ENCODE data around the gene RNF181. TPM values are rescaled to one million over a fixed set of nuclear protein-coding genes. Genes with fewer than 3 reads are reported as not detected.
"Not testable (repeated sequence)": the region's sequence is repeated elsewhere in the genome, so short reads cannot be mapped to it uniquely, and the experiment has no call there.

Gene RNF181
- total RNA-seq, 1 donor from 2014 or later = 74.5 TPM

DNA sequence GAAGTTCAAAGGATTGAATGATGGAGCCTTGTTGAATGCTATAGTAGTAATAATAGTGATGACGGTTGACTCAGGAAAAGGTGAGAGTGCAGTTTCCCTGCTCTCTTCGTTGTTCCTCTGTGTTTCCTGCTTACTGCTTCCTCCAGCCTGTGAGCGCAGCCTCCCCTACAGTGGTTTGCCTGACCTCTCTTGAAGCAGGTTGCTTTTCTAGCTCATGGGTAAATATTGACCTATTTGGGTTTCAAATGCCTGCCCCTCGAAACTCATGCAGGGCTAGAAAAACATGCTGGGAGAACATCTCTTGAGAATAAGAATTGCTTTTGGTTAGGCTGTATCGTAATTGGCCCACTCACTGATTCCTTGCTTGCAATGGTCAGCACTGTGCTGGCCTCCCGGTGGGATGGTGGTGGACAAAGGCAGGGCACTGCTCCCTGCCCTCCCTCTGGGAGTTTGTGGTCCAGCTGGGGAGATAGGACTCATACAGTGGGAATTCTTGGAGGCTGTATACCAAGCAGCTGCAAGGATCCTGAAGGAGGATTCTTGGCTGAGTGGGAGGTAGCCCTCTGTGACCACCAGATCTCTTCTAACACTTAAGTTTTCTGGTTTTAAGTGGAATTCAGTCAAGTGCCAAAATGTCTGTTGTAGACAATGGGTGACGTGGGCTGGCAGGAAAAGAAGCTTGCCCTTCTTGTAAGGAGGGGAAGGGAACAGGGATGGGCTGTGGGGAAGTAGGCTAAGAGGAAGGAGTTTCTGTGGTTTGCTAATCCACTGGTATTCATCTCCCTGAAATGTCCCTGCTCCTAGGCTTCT lies 5.4 kb upstream of the RNF181 start:
- intact Hi-C loops (cut with DNase I) = no loop called here
- ATAC-seq (ENCODE audit: poor library complexity) = peak; percentile 4
- peak; percentile 59 for DNase-seq

DNA sequence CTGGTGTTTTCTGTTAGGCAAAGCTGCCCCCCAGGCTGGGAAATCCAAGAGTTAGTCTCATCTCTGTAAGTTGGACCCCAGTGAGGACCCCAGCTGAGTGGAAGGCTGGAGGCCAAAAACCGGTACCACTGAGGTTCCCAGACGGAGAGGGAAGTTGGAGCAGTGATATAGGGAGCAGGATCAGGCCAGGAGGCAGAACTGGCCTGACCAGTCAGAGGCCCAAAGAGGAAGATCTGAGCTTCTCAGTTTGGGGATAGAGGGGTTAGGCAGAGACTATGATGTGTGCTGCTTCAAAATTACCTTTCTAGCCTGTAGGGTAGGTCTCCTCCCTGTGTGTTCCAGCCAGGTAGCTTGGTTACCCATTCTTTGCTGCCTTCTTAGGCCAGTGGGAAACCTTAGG lies 4.6 kb upstream of the RNF181 start:
- ATAC-seq (ENCODE audit: poor library complexity) (no peak), DNase-seq (no peak)
- intact Hi-C loops (cut with DNase I) = no loop called here

DNA sequence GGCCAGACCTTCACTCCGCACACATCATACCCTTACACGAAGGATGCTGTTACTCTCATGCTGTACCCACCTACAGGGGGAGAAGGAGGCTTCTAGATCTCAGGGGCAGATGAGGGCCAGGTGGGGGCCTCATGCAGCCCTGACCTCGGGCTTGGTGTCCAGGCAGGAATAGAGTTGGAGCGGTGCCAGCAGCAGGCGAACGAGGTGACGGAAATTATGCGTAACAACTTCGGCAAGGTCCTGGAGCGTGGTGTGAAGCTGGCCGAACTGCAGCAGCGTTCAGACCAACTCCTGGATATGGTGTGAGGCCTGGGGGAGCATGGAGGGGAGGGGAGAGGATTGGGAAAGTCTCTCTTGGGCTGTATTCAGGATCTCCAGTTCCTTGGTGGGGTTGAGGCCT lies 4.0 kb upstream of the RNF181 start:
- no peak for DNase-seq
- intact Hi-C loops (cut with DNase I) = no loop called here
- no peak for ATAC-seq (ENCODE audit: poor library complexity)

DNA sequence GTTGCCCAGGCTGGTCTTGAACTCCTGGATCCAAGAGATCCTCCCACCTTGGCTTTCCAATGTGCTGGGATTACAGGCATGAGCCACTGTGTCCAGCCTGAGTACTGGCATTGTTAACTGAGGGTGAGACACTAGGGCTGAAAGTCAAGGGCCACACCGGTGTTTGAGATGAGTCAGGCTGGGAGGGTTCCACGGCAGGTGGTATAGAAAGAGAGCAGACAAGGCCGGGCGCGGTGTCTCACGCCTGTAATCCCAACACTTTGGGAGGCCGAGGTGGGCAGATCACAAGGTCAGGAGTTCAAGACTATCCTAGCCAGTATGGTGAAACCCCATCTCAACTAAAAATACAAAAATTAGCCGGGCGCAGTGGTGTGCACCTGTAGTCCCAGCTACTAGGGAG lies 3.2 kb upstream of the RNF181 start:
- DNase-seq; ATAC-seq (ENCODE audit: poor library complexity); intact Hi-C loops (cut with DNase I): not testable (repeated sequence)

DNA sequence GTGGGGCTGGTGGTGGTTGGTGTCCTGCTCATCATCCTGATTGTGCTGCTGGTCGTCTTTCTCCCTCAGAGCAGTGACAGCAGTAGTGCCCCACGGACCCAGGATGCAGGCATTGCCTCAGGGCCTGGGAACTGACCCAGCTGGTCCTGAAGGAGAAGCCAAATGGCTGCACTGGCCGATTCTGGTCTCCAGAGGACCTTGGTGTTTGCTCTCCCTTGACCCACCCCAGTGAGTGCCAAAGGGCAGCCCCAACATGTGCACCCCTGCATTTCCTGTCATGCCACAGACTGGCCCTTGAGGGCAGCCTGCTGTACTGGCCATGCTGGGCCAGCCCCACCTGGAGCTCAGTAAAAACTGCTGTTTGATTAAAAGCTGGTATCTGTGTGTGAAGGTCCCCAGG lies 2.5 kb upstream of the RNF181 start:
- no peak for ATAC-seq (ENCODE audit: poor library complexity)
- intact Hi-C loops (cut with DNase I) = no loop called here

DNA sequence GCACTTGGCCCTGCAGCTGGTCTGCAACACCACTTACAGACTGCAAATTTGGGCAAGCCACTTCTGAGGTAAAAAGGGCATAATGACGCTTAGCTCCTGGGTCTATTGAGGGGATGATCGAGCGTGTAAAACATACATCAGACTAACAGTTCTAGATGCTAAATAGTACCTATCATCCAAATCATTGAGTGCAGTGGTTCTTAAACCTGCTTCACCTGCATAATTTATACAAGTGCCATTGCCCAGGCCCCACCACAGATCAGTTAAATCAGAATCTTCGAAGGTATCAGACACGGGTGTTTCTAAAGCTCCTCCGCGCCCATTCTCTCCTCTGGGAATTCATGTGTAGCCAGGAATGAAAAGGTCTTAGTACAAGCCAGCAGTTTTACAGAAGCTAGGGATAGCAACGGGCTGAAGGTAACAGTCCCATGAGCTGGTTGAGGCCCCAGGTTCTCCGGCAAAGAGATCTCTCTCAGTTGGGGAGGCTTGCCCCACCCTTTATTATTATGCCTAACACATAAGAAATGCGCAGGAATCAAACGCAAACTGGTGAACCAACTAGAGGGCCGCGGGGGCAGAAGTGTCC lies 737 bp upstream of the RNF181 start:
- DNase-seq = no peak
- ATAC-seq (ENCODE audit: poor library complexity) = no peak

More for the DNA sequence above, 2.5 kb upstream of the RNF181 start:
- DNase-seq = no peak

DNA sequence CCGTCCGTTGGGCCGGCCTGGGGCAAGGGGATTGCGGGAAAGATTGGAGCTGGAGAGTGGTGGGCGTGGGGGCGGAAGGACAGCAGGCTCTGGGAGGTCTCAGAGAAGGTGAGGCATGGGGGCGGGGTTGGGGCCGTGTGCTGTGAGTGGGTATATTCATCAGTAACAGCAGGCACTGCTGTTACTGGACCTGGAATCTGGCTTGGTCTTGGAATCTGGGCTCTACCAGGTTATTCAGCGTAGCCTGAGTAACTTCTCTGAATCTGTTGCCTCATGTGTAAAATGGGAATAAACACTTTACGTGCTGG lies 435 bp downstream of the RNF181 start:
- intact Hi-C loops (cut with DNase I) = no loop called here
- DNase-seq (no peak), ATAC-seq (ENCODE audit: poor library complexity) (no peak)

More for the DNA sequence above, 737 bp upstream of the RNF181 start:
- intact Hi-C loops (cut with DNase I) = no loop called here

DNA sequence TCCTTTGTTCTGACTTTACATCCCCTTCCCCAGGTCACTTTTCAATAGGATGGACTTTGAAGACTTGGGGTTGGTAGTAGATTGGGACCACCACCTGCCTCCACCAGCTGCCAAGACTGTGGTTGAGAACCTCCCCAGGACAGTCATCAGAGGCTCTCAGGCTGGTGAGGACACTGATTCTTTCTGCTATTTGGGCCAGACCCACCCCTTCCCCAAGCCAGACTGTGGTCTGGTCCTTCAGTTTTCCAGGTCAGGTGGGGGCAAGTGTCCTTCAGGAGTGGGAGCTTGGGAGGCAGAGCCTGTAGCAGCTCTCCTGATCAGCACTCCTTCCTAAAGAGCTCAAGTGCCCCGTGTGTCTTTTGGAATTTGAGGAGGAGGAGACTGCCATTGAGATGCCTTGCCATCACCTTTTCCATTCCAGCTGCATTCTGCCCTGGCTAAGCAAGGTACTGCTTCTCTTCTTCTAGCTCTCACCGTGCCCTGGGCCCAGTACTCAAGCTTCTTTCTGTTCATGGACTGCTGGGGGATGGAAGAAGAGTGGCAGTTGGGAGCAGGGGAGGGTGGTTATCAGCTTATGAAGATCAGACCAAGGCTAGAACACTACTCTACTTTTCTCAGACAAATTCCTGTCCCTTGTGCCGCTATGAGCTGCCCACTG lies 1.1 kb downstream of the RNF181 start:
- DNase-seq (no peak), ATAC-seq (ENCODE audit: poor library complexity) (no peak)
- intact Hi-C loops (cut with DNase I) = no loop called here

DNA sequence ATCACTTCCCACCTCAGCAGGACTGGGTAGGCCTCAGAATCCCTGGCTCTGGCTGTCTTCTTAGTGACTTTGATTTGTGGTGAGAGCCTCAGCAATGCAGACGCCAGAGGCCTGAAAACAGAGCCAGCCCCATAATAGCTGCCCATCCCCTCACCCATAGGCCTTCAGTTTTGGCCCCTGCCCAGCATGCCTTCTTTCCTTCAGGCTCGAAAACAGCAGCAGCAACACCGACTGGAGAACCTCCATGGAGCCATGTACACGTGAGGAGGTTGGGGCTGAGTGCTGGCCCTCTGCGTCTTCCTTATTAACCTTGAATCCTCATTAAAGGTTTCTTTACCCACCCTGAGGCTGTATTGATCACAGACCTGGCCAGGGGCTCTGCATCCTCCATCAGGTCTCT lies 1.7 kb downstream of the RNF181 start:
- ATAC-seq (ENCODE audit: poor library complexity) (no peak), DNase-seq (no peak)
- intact Hi-C loops (cut with DNase I) = no loop called here

DNA sequence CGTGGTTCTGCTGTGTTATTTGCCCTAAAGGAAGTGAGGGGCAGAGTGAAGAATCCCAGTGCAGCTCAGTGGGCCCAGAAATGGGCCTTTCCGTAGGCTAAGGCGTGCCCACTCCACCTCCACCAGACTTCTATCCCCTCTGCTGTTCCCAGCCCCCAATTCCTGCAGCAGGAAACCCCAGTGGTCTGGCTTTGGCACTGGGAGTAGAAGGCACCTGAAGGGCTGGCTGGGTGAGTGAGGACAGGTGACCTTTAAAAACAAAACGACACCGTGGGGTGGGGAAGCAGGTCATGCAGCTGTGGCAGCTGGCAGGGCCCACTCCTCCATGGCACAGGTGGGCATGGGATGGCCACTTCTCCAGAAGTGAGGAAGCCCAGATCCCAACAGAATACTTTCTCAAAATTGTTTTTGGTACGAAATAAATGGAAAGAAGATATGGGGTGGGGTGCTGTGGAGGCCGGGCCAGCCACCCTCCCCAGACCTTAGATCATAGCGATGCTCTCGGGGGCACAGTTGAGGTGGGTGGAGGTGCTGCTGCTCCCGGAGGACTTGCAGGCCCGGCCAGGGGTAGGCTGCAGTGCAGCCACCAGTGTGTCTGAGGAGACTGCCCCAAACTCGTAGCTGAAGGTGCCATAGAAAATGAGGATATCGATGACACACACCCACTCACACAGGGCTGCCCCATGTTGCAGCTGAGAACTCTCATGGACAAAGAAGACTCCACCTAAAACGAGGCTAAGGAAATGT lies 3.2 kb downstream of the RNF181 start:
- ATAC-seq (ENCODE audit: poor library complexity) (no peak), DNase-seq (no peak)
- intact Hi-C loops (cut with DNase I) = no loop called here

DNA sequence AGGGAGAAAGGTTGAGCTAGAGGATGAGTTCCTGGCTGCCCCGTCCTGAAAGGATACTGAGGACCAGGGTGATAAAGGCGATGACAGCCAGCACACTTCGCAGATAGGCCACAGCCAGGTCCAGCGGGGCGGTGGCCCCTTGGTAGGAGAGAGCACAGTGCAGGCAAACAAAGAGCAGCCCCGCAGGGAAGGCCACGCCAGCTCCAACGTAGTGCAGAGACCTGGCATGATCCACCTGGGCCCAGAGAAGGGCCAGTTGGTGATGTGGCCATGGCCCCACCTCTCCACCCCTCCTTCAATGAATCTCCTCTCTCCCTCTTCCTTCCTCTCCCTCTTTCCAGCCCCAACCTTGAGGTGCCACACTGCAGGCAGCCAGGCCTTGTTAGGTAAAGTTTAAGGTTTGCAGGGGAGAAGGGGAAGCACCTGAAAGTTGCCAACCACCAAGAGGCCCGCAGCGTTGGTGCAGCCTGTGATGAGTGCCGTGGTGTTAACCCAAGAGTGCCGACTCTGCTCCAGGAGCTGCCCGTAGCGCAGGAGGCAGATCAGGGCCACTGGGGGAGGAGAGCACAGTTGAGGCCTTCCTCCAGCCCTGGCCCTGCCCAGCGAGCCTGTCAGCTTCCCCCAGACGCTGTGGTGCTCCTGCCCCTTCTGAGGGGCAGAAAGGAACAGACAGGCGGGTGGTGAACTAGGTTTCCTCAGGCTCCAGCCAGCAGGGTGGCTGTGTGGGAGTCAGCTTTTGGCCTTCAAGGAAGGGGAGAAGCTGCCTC lies 4.1 kb downstream of the RNF181 start:
- no peak for DNase-seq
- ATAC-seq (ENCODE audit: poor library complexity) = no peak
- intact Hi-C loops (cut with DNase I) = no loop called here

DNA sequence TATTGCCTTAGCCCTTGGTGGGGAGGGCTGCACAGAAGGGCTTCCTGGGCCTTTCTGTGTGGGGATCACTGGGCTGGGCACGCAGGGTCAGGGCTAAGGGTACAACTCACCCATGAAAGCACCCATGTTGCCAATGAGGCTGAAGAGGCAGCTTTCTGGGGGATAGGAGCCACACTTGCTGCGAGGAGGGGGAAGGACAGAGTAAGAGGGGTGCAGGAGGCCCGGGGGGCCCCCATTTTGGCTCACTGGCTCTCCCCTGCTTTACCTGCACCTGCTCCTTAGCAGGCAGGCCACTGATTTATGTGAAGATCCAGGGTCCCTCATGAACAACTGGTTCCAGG lies 4.7 kb downstream of the RNF181 start:
- ATAC-seq (ENCODE audit: poor library complexity) (no peak), DNase-seq (no peak)
- intact Hi-C loops (cut with DNase I) = no loop called here

DNA sequence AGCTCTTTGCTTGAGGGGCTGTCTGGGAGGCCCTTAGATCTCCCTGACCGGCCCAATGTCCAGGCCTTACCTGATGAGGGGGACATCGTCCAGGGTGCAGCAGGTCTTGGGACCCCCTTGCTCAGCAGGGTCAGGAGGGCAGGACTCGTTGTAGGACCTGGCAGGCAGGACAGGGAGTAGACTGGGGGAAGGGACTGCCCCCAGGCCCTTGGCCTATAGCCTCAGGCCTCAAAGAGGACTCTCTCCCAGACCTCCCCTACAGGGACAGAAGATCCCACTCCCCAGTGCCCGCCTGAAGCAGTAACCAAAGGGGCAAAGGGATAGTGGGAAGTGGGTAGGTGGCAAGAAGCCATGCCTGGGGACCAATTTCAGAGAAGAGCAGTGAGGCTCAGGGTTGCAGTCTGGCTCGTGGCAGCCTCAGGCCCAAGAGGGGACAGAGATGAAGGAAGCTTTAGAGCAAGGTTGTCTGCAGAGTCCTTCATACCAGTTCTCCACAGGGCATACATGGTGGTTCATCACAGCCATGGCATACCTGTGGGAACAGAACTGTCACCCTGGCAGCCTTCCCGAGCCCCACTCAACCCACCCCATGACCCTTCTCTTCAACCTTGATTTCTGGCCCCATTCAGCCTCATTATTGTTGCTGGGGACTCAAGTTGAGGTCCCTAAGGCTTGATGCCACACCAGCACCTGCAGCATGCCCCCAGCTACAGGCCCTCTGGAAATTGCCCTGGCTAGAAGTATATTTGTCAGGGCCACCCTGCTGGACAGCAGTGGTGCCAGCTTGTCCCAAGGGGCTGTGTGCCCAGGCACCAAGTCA lies 5.6 kb downstream of the RNF181 start:
- DNase-seq = no peak
- intact Hi-C loops (cut with DNase I) = no loop called here
- no peak for ATAC-seq (ENCODE audit: poor library complexity)

DNA sequence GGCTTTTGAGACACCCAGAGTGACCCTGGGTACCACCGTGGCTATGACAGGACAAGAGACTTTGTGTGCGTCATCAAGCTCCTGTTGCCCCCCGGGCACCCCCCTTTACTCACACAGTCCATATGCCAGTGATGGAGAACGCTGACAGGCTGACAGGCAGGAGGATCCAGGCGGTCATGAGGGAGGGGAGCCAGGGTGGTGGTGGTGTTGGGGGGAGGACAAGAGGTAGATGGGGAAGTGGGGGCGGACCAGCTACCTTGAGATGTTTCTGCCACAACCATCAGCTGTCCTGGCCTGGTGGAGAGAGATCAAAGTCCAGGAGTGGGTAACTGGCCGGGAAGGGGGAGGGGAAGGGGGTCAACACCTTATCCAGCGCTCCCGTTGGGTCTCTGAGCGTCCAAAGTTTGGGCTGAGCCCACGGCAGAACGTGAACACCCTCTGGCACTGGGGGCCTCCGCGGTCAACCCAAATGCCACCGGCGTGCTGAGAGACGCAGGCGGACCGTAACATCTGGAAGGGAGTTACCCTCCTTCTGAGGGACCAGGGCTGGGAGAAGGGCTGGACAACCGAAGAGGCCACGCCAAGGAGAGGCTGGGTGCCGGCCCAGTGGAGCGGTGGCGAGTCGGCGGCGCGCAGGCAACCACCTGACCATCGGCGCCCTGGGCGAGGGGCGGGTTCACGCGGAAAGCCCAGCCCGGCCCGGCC lies 6.4 kb downstream of the RNF181 start:
- ATAC-seq (ENCODE audit: poor library complexity) (peak; percentile 72), DNase-seq (peak; percentile 85)
- intact Hi-C loops (cut with DNase I) = loop anchor here (2.0 kb wide), 1 partner anchor 41 kb away; the partner anchor contains the start of gene GGCX

DNA sequence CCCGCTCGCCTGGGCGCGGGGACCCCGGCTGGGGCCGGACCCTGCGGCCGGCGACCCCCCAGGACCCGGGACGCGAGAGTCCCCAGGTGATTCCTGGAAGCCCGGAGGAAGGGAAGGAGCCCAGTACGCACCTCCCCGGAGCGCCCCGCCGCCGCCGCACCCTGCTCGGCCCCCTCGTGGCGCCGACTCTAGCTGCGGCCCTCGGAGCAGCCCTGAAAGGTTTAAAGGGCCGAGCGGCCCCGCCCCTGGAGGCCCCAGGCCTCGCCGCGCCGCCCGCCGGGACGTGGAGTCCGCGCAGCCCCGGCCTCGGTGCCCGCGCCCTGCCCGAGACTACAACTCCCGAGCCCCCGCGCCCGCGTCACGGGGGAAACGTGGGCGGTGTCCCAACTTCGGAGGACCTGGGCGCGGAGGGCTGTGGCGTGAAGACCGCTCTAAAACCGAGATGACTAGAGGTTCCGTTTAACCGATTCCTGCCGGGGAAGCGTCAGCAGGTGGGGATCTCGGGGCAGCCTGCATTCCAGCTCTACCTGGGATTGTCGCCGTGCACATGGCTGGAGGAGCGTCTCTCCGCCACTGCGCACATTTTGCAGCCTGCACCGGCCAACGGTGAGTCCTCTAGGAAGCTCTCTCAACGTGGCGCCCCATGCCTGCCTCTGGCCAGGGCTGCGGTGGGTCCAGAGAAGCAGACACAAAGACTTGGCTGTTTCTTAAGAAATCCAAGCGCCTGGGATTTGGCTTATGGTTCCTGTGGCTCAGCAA lies 7.1 kb downstream of the RNF181 start, which contains the start of gene TMEM150A:
Gene TMEM150A, minus strand, starts transcription at position 223 of the 759 bp plus-strand sequence. CDS start 750 bp downstream, outside the sequence.
- peak; percentile 97 for DNase-seq
- intact Hi-C loops (cut with DNase I) = loop anchor here (2.0 kb wide), 1 partner anchor 42 kb away; the partner anchor contains the start of gene GGCX
- peak; percentile 95 for ATAC-seq (ENCODE audit: poor library complexity)

DNA sequence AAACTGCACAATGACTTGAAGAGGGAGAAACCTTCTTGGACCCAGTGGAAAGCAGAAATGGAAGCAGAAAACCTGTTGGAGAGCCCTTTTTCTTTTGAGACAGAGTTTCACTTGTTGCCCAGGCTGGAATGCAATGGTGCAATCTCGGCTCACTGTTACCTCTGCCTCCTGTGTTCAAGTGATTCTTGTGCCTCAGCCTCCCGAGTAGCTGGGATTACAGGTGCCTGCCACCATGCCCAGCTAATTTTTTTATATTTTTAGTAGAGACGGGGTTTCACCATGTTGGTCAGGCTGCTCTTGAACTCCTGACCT lies 8.5 kb downstream of the RNF181 start:
- ATAC-seq (ENCODE audit: poor library complexity); DNase-seq; intact Hi-C loops (cut with DNase I): not testable (repeated sequence)

All from Right ventricle myocardium superior (tissue), 1 donor.